Measurements from ENCODE around the gene SLC43A3. TPM values are rescaled to one million over a fixed set of nuclear protein-coding genes. Genes with fewer than 3 reads are reported as not detected.

Gene SLC43A3
- total and polyA plus RNA-seq, 3 donors from 2014 or later = 13.8 to 20.8 (median 13.9) TPM

GRCh38 chr11:57376095-57377090, 50.5 kb downstream of the SLC43A3 start:
- H3K4me3 ChIP-seq = no peak overlapping the region
- H3K4me1 ChIP-seq = no peaks in the 10 kb centered on the region
- no peaks in the 10 kb centered on the region for H3K36me3 ChIP-seq (ENCODE audit: low read depth, missing control alignments)
- no peak overlapping the region for H3K27ac ChIP-seq
- DNase-seq = no peak
- H3K9me3 ChIP-seq = no peaks in the 10 kb centered on the region
- intact Hi-C loops (cut with DNase I; ENCODE audit: low total_unique reads) = no loop called here
- no peak for TF ChIP-seq POLR2A (IDR thresholded peaks at IDR 0.05)
- TF ChIP-seq, protein P1, sequence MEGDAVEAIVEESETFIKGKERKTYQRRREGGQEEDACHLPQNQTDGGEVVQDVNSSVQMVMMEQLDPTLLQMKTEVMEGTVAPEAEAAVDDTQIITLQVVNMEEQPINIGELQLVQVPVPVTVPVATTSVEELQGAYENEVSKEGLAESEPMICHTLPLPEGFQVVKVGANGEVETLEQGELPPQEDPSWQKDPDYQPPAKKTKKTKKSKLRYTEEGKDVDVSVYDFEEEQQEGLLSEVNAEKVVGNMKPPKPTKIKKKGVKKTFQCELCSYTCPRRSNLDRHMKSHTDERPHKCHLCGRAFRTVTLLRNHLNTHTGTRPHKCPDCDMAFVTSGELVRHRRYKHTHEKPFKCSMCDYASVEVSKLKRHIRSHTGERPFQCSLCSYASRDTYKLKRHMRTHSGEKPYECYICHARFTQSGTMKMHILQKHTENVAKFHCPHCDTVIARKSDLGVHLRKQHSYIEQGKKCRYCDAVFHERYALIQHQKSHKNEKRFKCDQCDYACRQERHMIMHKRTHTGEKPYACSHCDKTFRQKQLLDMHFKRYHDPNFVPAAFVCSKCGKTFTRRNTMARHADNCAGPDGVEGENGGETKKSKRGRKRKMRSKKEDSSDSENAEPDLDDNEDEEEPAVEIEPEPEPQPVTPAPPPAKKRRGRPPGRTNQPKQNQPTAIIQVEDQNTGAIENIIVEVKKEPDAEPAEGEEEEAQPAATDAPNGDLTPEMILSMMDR (IDR thresholded peaks at IDR 0.05) = no peak
- no peaks in the 10 kb centered on the region for H3K27me3 ChIP-seq
- WGBS, 2 donors = 41 to 48% methylated on average over 17 to 23 of the region's 26 CpGs

DNA sequence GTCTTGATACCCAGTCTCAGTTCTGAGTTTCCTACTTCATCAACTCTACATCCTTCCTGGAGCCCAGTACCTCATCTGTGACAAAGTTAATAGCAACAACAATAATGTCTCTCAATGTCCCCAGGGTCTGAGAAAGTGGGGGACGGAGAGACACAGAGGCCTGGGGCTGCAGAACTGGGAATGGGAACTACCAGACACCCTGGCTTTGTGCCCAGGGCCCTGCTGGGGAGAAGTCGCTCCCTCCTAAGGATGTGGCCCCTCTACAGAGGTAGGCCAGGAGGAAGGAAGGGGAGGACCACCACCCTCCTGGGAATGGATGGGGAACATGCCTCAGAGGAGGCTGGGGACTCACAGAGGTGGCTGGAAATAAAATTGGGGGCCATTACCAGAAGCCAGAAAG, 51.4 kb downstream of the SLC43A3 start:
- no peaks in the 10 kb centered on the region for H3K27me3 ChIP-seq
- DNase-seq = no peak
- H3K4me3 ChIP-seq = no peak overlapping the region
- WGBS, 2 donors = 85 to 89% methylated on average over 2 of the region's 2 CpGs
- H3K9me3 ChIP-seq = no peaks in the 10 kb centered on the region
- no peaks in the 10 kb centered on the region for H3K36me3 ChIP-seq (ENCODE audit: low read depth, missing control alignments)
- TF ChIP-seq, protein P1 (IDR thresholded peaks at IDR 0.05) = no peak
- no peak overlapping the region for H3K27ac ChIP-seq
- no peaks in the 10 kb centered on the region for H3K4me1 ChIP-seq
- intact Hi-C loops (cut with DNase I; ENCODE audit: low total_unique reads) = no loop called here

- Histone ChIP-seq H3K4me3 (no peak overlapping the region), H3K9me3 (no peaks in the 10 kb centered on the region), H3K27ac (no peak overlapping the region), H3K27me3 (no peaks in the 10 kb centered on the region), H3K36me3 (ENCODE audit: low read depth, missing control alignments) (no peaks in the 10 kb centered on the region), H3K4me1 (no peaks in the 10 kb centered on the region)
- 89 to 94% methylated on average over 3 of the region's 3 CpGs for WGBS, 2 donors
- no peak for TF ChIP-seq POLR2A (IDR thresholded peaks at IDR 0.05)
- TF ChIP-seq, protein P1 (IDR thresholded peaks at IDR 0.05) = no peak
- no peak for DNase-seq
- intact Hi-C loops (cut with DNase I; ENCODE audit: low total_unique reads) = no loop called here
Observed at GRCh38 chr11:57374966-57375365, 52.0 kb downstream of the SLC43A3 start.

DNA sequence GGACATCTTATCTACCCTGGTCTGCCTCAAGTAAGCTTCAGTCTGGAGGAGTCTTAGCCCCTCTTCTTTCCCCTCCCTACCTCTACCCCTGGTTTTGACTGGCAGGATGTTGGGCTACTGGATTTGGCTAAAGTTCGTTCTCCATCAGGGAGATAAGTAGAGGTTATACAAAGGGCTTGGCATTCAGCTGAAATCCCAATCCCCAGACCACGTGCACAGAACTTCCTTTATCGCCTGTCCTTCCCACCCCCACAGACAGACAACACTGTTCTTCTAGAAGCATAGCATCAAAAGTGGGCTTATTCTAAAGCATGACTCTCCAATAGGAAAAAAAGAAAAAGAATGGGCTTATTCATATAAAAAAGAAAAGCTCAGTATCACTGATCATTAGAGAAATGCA, 53.8 kb downstream of the SLC43A3 start:
- Histone ChIP-seq H3K4me1 (no peaks in the 10 kb centered on the region), H3K4me3 (no peak overlapping the region), H3K36me3 (ENCODE audit: low read depth, missing control alignments) (no peaks in the 10 kb centered on the region), H3K9me3 (no peaks in the 10 kb centered on the region), H3K27me3 (no peaks in the 10 kb centered on the region), H3K27ac (no peak overlapping the region)
- no peak for DNase-seq
- WGBS, 2 donors = 36 to 52% methylated on average over 3 of the region's 3 CpGs
- intact Hi-C loops (cut with DNase I; ENCODE audit: low total_unique reads) = no loop called here
- TF ChIP-seq, protein P1 (IDR thresholded peaks at IDR 0.05) = no peak
- TF ChIP-seq POLR2A (IDR thresholded peaks at IDR 0.05) = no peak

Data from testis (tissue), 3 donors.